Activated T-cell treated with anti-CD3 and anti-CD28 coated beads, Interleukin-2, amount 50 U/mL, for 4 hours (primary cell): ENCODE data around the gene TTLL5. TPM values are rescaled to one million over a fixed set of nuclear protein-coding genes. Genes with fewer than 3 reads are reported as not detected.
"Not testable (repeated sequence)": the region's sequence is repeated elsewhere in the genome, so short reads cannot be mapped to it uniquely, and the experiment has no call there.

Source experiments
- ATAC-seq, 2 donors: fragments of 200-7000 bp; cut with Tn5 transposase; one replicate each; pipeline ENCODE4 v1.10.0; 2021
- DNase-seq: peaks from one replicate; pipeline ENCODE4 v3.0.0-alpha.2; 2020
- H3K27me3 Mint-ChIP-seq: one replicate; pipeline ENCODE4 v1.8.0; 2021; ENCODE audit warnings: low read depth, mixed read lengths
- H3K36me3 Mint-ChIP-seq: one replicate; pipeline ENCODE4 v1.8.0; 2022; ENCODE audit warnings: mixed read lengths; ENCODE audit not compliant: insufficient read depth
- H3K4me1 Mint-ChIP-seq: one replicate; pipeline ENCODE4 v1.8.0; 2021; ENCODE audit warnings: low read depth, mixed read lengths
- H3K4me3 Mint-ChIP-seq: one replicate; pipeline ENCODE4 v1.8.0; 2021; ENCODE audit warnings: mild to moderate bottlenecking, moderate library complexity, mixed read lengths
- H3K9me3 Mint-ChIP-seq: one replicate; pipeline ENCODE4 v1.8.0; 2021; ENCODE audit warnings: mixed read lengths
- total RNA-seq, 3 donors: library from RNA; stranded (reverse); gene quantifications; one replicate each; pipeline ENCODE4 v1.2.1, GENCODE V29; 2021

TTLL5 gene
- total RNA-seq, 3 donors from 2014 or later = 21.1 to 25.0 (median 21.1) TPM

DNA sequence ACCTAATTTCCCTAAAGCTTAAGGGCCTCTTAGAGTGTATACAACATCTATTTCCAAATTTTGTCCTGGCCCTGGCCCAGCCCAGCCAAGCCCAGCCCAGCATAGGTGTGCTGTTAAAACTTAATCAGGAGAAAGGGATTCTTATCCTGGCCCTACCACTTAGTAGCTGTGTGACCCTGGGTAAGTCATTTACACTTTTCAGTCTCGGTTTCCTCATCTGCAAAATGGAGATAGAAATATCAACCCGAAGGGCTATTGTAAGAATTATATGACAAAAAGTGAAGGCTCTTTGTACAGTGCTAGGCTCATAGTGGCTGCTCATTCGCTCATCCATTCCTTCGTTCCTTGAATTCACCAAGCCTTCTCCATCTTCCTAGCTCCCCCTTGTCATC is 812 bp upstream of the TTLL5 start:
- H3K27me3 Mint-ChIP-seq = no peaks in the 10 kb centered on the region
- H3K4me3 Mint-ChIP-seq = peak overlapping the region; percentile 91
- H3K4me1 Mint-ChIP-seq = peaks cover 17% of the 10 kb centered on the region
- no peak for DNase-seq
- peaks cover 4% of the 10 kb centered on the region for H3K36me3 Mint-ChIP-seq
- ATAC-seq = no peak
- no peaks in the 10 kb centered on the region for H3K9me3 Mint-ChIP-seq

DNA sequence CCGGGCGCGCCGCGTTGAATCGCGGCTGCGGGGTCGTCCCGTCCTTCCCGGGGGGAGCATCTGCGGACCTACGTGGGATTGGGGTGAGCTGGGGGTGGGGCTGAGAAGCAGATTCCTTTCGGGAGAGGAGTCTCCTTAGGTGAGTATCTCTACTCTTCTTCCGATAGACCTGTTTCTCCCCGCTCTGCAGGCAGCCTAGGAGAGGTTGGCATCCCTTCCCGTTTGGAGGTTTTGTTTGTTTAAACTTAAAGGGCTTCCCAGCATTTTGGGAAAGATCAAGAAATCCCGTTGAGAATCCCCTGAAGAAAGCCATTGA is 411 bp downstream of the TTLL5 start:
- Mint-ChIP-seq H3K36me3 (peaks cover 7% of the 10 kb centered on the region), H3K4me3 (peak overlapping the region; percentile 91), H3K9me3 (no peaks in the 10 kb centered on the region), H3K27me3 (no peaks in the 10 kb centered on the region), H3K4me1 (peaks cover 17% of the 10 kb centered on the region)
- ATAC-seq = peak in 1 of 2 donors; percentile 1
- no peak for DNase-seq

DNA sequence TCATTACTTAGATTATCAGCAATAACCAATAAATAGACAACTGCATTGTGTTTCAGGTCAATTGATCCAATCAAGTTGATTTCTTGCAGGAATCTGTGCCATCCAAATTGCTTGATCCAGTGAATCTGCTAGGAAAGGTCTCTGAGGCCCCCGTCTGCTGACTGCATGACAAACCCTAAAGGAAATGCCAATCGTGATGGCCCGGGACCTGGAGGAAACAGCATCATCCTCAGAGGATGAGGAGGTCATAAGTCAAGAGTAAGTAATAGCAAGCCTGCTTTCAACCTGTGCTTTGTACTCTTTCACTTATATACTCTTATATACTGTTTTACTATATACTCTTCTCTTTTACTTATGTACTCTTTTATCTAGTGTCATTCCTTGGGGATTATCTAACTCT is 1.9 kb downstream of the TTLL5 start:
- Mint-ChIP-seq H3K4me1 (peaks cover 17% of the 10 kb centered on the region), H3K4me3 (peak overlapping the region; percentile 33), H3K36me3 (peaks cover 8% of the 10 kb centered on the region), H3K9me3 (no peaks in the 10 kb centered on the region), H3K27me3 (no peaks in the 10 kb centered on the region)
- DNase-seq (no peak), ATAC-seq (no peak)

DNA sequence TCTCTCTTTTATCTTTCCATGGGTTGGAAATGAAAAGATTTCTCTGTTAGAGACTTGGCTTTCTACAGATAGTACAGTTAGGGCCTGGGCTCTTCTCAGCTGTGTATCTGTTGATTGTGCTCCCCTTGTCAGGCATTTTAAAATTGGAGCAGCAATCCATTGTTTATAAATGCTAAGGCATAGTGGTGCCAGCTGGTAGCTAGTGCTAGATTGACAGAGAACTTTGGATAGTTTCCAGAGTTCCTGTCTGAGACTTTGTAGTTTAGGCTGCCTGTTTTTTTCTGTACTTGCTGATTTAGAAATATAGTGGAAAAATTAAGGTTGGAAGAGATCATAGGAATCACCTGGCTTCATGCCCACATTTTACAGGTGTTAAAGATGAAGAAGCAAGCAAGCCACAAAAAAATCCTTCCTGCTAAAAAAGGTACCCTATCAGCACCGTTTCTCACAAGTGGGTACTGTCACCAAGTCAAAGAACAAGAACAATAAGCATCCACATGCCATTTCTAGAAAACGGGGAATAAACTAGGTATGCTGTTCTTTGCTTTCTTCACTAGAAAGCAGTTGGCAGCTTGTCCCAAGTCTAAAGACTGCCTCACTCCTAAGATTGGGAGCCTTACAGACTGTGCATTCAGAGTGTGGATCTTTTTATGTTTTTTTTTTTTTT is 6.2 kb downstream of the TTLL5 start:
- DNase-seq = no peak
- peaks cover 4% of the 10 kb centered on the region for H3K4me1 Mint-ChIP-seq
- no peaks in the 10 kb centered on the region for H3K9me3 Mint-ChIP-seq
- no peaks in the 10 kb centered on the region for H3K27me3 Mint-ChIP-seq
- ATAC-seq = no peak
- H3K36me3 Mint-ChIP-seq = peaks cover 31% of the 10 kb centered on the region
- no peak overlapping the region for H3K4me3 Mint-ChIP-seq

DNA sequence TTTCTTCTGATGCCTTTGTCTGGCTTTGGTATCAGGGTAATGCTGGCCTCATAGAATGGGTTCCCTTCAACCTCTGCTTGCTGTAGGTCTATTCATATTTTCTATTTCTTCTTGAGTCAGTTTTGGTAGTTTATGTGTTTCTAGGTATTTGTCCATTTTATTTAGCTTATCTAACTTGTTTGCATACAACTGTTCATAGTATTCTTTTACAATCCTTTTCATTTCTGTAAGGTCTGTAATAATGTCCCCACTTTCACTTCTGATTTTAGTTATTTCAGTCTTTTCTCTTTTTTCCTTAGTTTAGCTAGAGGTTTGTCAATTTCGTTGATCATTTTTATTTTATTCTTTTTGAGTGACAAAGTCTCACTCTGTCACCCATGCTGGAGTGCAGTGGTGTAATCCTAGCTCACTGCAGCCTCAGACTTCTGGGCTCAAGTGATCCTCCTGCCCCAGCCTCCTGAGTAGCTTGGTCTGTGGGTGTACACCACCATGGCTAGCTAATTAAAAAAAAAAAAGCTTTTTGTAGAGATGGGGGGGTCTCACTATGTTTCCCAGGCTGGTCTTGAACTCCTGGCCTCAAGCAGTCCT is 11.7 kb downstream of the TTLL5 start:
- Mint-ChIP-seq H3K4me3 (no peak overlapping the region), H3K27me3 (no peaks in the 10 kb centered on the region), H3K9me3 (peaks cover 3% of the 10 kb centered on the region), H3K4me1 (peaks cover 10% of the 10 kb centered on the region), H3K36me3 (peaks cover 37% of the 10 kb centered on the region)
- DNase-seq (no peak), ATAC-seq (no peak)

DNA sequence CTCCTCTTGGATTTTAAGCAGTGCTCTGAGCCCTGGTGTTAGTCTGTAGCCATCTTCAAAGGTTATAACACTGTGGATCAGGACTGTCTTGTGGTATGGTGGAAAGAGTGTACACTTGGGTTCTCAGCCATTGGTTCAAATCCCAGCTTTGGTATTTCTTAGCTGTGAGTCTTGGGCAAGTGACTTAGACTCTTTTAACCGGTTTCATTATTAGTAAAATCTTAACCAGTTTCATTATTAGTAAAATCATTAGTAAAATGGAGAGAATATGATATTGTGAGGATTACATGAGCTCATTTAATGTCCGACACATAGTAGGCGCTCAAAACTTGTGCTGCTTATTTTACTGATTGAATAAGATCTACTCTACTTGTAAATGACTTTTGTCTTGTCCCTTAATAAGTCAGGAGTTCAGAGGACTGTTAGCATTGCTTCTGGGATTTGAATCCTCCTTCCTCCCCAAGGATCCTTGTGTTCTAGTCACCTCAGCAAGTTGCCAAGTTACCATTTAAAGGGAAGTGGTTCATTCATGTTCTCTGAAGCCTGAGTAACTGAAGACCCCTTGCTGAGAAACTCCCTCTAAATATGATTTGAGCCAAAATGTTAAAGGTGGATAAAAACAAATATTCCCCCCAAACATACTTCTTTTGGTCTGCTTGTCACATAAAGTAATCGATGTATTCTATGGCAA is 12.4 kb downstream of the TTLL5 start:
- Mint-ChIP-seq H3K4me3 (no peak overlapping the region), H3K4me1 (peaks cover 10% of the 10 kb centered on the region), H3K27me3 (no peaks in the 10 kb centered on the region), H3K9me3 (peaks cover 3% of the 10 kb centered on the region), H3K36me3 (peaks cover 37% of the 10 kb centered on the region)
- ATAC-seq = peak; percentile 55 to 66
- DNase-seq = no peak

DNA sequence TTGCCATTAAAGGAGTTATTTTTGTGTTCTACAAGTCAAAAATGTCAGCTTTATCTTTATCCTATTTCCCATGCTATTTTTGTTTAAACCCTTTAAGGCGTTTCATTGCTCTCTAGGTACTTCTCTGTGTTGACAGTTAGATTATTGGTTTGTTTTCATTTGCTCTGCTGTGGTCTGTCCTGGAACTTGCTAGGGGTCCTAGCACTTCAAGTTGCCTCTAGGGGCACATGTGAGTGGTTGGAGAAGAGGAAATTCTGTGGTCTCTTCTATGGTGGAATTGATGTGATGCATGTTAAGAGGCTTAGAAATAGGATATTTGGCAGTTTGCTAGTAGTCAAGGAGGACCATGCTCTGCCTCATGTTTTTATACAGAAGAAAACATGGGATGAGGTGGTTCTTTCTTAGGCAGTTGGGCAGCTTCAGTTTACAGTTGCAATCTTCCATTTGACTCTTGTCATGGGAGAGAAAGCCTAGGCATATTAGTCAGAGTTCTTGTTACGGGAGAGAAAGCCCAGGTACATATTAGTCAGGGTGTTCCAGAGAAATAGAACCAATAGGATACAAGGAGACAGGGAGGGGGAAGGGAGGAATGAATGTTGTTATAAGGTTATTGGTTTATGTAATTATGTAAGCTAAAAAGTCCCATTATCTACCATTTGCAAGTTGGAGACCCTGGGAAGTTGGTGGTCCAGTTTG is 14.4 kb downstream of the TTLL5 start:
- H3K36me3 Mint-ChIP-seq = peaks cover 23% of the 10 kb centered on the region
- no peaks in the 10 kb centered on the region for H3K27me3 Mint-ChIP-seq
- H3K4me1 Mint-ChIP-seq = peaks cover 10% of the 10 kb centered on the region
- no peak for ATAC-seq
- H3K9me3 Mint-ChIP-seq = peaks cover 3% of the 10 kb centered on the region
- DNase-seq = no peak
- no peak overlapping the region for H3K4me3 Mint-ChIP-seq

DNA sequence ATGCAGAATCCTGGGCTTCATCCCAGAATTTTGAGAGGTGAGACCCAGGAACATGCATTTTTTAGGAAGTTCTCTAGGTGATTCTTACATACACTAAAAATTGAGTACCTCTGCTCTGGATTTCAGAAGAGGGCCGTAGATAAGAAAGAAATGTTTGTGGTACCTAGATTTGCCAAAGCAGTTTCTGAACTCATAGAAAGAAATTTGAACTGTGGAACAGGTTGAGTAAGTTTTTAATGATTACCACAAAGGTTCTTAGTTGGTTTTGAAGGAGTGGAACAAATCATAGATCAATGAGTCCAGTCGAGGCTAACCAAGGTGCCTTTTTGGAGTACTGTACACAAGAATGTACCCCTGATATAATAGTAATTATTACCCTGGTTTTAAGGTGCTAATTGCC is 24.9 kb downstream of the TTLL5 start:
- H3K4me3 Mint-ChIP-seq = no peak overlapping the region
- no peaks in the 10 kb centered on the region for H3K27me3 Mint-ChIP-seq
- peaks cover 39% of the 10 kb centered on the region for H3K36me3 Mint-ChIP-seq
- DNase-seq = no peak
- H3K9me3 Mint-ChIP-seq = no peaks in the 10 kb centered on the region
- peaks cover 6% of the 10 kb centered on the region for H3K4me1 Mint-ChIP-seq
- ATAC-seq = no peak

DNA sequence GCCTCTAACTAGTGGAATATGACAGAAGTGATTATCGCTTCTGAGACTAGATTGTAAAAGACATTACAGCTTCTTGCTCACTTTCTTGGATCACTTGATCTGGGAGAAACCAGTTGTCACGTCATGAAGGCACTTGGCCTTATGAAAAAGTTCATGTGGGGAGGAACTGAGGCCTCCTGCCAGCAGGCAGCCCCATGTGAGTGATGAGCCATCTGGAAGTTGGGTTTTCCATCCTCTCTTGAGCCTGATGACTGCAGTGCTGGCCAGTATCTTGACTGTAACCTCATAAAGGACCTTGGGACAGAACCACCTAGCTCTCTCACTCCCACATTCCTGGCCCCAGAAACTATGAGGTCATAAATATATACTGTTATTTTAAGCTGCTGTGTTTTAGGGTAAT is 28.0 kb downstream of the TTLL5 start:
- Mint-ChIP-seq H3K4me3 (no peak overlapping the region), H3K27me3 (no peaks in the 10 kb centered on the region), H3K4me1 (peaks cover 6% of the 10 kb centered on the region), H3K9me3 (peaks cover 5% of the 10 kb centered on the region), H3K36me3 (peaks cover 48% of the 10 kb centered on the region)
- ATAC-seq = no peak
- DNase-seq = no peak

DNA sequence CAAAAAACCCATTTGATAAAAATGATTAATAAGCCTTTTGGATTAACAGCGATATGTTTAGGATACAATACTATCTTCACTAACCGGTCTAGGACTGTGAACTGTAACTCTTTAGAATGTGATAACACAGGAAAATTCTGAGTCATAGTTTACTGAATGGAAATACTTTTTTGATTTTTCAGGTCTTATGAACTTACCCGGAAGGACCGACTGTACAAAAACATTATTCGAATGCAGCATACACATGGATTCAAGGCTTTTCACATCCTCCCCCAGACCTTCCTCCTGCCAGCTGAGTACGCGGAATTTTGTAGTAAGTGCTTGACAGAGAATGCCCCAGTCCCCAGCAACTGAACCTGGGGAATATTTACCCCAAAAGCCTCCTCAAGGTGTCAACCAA is 29.0 kb downstream of the TTLL5 start:
- DNase-seq (no peak), ATAC-seq (no peak)
- Mint-ChIP-seq H3K4me1 (peaks cover 6% of the 10 kb centered on the region), H3K27me3 (no peaks in the 10 kb centered on the region), H3K9me3 (peaks cover 10% of the 10 kb centered on the region), H3K4me3 (no peak overlapping the region), H3K36me3 (peaks cover 47% of the 10 kb centered on the region)

DNA sequence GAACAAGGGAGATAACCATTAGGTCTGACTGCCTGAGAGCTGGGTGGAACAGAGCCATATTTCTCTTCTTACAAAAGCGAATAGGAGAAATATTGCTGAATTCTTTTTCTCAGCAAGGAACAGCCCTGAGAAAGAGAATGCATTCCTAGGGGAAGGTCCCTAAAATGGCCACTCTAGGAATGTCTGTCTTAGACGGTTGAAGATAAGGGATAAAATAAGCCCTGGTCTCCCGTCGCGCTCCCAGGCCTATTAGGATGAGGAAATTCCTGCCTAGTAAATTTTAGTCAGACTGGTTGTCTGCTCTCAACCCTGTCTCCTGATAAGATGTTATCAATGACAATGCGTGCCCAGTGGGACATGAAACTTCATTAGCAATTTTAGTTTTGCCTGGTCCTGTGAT is 34.0 kb downstream of the TTLL5 start:
- not testable (repeated sequence) for DNase-seq, H3K4me1 Mint-ChIP-seq, H3K27me3 Mint-ChIP-seq, H3K4me3 Mint-ChIP-seq, ATAC-seq
- Mint-ChIP-seq H3K9me3 (peaks cover 14% of the 10 kb centered on the region), H3K36me3 (peaks cover 63% of the 10 kb centered on the region)

DNA sequence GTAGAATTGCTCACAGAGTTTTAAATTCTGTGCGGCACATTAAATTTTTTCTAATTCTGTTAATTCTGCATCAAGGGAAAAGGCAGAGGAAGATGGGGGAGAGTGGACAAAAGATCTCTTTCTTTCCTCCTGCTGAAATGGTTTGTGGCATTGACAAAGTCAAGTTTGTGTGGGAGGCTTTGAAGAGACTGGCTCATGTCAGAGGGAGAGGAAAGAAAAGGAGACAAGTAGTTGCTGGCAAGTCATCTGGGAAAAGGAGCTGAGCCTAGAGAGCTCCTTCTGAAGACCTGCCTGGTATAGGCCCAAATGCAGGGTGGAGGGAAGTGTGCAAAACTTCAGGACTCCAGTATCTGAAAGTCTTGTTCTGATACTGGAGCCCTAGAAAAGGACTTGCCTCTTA is 36.3 kb downstream of the TTLL5 start:
- H3K36me3 Mint-ChIP-seq = peaks cover 61% of the 10 kb centered on the region
- H3K9me3 Mint-ChIP-seq = peaks cover 14% of the 10 kb centered on the region
- ATAC-seq (no peak), DNase-seq (no peak)
- no peak overlapping the region for H3K4me3 Mint-ChIP-seq
- no peaks in the 10 kb centered on the region for H3K27me3 Mint-ChIP-seq
- H3K4me1 Mint-ChIP-seq = no peaks in the 10 kb centered on the region

DNA sequence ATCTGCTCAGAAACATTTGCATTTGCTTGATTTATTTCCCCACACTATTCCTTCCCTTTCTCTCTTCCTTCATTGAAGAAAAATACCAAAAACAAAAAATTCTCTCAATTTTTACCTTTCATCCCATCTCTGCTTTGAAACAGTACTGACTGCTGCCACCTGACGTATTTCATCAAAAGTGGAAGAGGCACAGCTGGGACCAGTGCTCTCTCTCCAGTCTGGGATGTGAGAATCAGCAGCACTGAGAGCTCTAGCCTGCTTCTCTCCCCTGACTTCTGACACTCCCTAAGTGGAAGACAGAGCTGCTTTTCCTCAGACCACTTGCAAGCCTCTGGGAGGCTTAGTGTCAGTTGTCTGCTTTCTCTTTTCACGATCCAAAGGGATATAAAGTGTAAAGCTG is 36.9 kb downstream of the TTLL5 start:
- DNase-seq (no peak), ATAC-seq (no peak)
- no peaks in the 10 kb centered on the region for H3K27me3 Mint-ChIP-seq
- no peaks in the 10 kb centered on the region for H3K4me1 Mint-ChIP-seq
- H3K4me3 Mint-ChIP-seq = no peak overlapping the region
- H3K9me3 Mint-ChIP-seq = peaks cover 9% of the 10 kb centered on the region
- peaks cover 59% of the 10 kb centered on the region for H3K36me3 Mint-ChIP-seq

DNA sequence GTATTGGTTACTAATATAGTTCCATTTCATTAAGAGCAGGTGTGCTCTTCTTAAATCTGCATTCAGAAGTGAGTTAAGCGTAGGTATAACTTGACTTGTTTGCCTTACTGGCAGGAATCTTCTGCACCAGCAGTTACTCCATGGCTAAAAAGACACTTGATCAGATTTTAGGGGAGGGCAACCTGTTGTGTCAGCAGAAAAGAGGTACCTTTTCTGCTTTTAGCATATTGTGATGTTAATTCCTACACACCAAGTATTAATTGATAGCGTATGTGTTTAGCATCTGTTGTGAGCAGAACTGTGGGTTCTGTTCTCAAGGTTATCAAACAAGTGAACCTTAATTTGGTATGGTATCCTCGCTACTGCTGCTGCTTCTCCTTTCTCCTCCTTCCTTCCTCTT is 38.3 kb downstream of the TTLL5 start:
- Mint-ChIP-seq H3K4me1 (no peaks in the 10 kb centered on the region), H3K27me3 (no peaks in the 10 kb centered on the region), H3K9me3 (peaks cover 9% of the 10 kb centered on the region), H3K36me3 (peaks cover 48% of the 10 kb centered on the region), H3K4me3 (no peak overlapping the region)
- ATAC-seq (no peak), DNase-seq (no peak)

DNA sequence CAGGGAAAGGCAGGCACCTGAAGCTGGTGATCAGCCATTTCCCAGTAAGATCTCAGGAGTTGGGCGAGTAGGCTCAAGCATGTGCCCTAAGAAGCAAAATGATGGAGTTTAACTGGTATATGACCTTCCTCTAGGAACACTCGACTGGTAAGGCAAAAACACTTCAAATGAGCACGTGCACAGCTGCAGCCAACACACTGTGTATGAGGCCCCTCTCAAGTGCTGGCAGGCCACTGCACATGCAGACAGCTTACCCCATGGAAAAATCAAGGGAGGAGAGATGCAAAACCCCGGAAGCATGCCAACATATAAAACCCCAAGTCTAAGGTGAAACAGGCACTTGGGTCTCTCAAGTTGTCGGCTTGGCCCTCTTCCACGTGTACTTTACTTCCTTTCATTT is 39.2 kb downstream of the TTLL5 start:
- H3K9me3 Mint-ChIP-seq = peaks cover 3% of the 10 kb centered on the region
- no peaks in the 10 kb centered on the region for H3K27me3 Mint-ChIP-seq
- H3K4me1 Mint-ChIP-seq = no peaks in the 10 kb centered on the region
- ATAC-seq (no peak), DNase-seq (no peak)
- no peak overlapping the region for H3K4me3 Mint-ChIP-seq
- H3K36me3 Mint-ChIP-seq = peaks cover 51% of the 10 kb centered on the region
